A549 (cell line): Measurements from ENCODE around the gene CYP2R1. TPM values are rescaled to one million over a fixed set of nuclear protein-coding genes. Genes with fewer than 3 reads are reported as not detected.
A peak's percentile ranks its signal among the peaks of the same experiment; 100 is the strongest.

Experiments used
- ATAC-seq, 2 experiments: fragments of 200-7000 bp in 1 of 2; fragments of >200 bp in 1 of 2; cut with Nextera tagmentation in 1 of 2; cut with Tn5 transposase in 1 of 2; 3 replicates each; pipeline versions ENCODE4 v1.8.0 to v1.9.1; 2018 to 2020; ENCODE audit warnings: mild to moderate bottlenecking in 1 of 2, moderate library complexity in 1 of 2
- CTCF ChIA-PET: fragments of 300-600 bp; sonication (Branson Sonifier 250); formaldehyde crosslinking; extraction: SDS; loops from one replicate; lab custom pipeline; 2021; ENCODE audit warnings: antibody characterized with exemption, inconsistent platforms; lab: Yijun Ruan, JAX
- POLR2A ChIA-PET: fragments of 350-600 bp; formaldehyde crosslinking; extraction: SDS; loops from one replicate; lab custom pipeline; 2021; ENCODE audit warnings: antibody characterized with exemption, inconsistent platforms; lab: Yijun Ruan, JAX
- DNase-seq, 2 experiments: peaks; one replicate each; pipeline versions ENCODE4 v3.0.0 to v3.0.0-alpha.2; 2011 to 2016; ENCODE audit warnings: low read depth in 1 of 2, low spot score in 1 of 2
- FAIRE-seq: peaks from 2 replicates; lab custom pipeline; 2011; peaks lifted over from hg19 to GRCh38; lab: Jason Lieb, UNC
- H3K27ac ChIP-seq, 2 experiments: fragments of >200 bp; sonication (Bioruptor Twin); formaldehyde crosslinking; 3 replicates each; pipeline ENCODE4 v1.5.1; 2016 to 2017
- H3K4me1 ChIP-seq: fragments of >200 bp; sonication (Bioruptor Twin); formaldehyde crosslinking; 3 replicates; pipeline ENCODE4 v1.6.1; 2016
- H3K4me2 ChIP-seq: fragments of >200 bp; sonication (Bioruptor Twin); formaldehyde crosslinking; 3 replicates; pipeline ENCODE4 v1.6.1; 2016
- H3K4me3 ChIP-seq: fragments of >200 bp; sonication (Bioruptor Twin); formaldehyde crosslinking; 3 replicates; pipeline ENCODE4 v1.5.1; 2016
- H3K9me3 ChIP-seq: fragments of >200 bp; sonication (Bioruptor Twin); formaldehyde crosslinking; 3 replicates; pipeline ENCODE4 v1.6.1; 2016
- BHLHE40 ChIP-seq: IDR thresholded peaks from 2 replicates; pipeline ENCODE4 v1.6.1; 2012; ENCODE audit warnings: low read depth, low read length, inconsistent platforms
- CBX2 ChIP-seq: fragments of 200-600 bp; sonication (generic); IDR thresholded peaks from 2 replicates; pipeline ENCODE4 v1.6.1; 2016; ENCODE audit warnings: low read depth, mild to moderate bottlenecking, borderline replicate concordance
- CBX8 ChIP-seq: fragments of 200-600 bp; sonication (generic); IDR thresholded peaks from 2 replicates; pipeline ENCODE4 v1.6.1; 2016
- CEBPB ChIP-seq, 2 experiments: fragments of >200 bp in 1 of 2; sonication (Bioruptor Twin) in 1 of 2; formaldehyde crosslinking in 1 of 2; IDR thresholded peaks; 2 replicates each; pipeline ENCODE4 v1.6.1; 2012 to 2016
- CHD2 ChIP-seq: fragments of 150-350 bp; IDR thresholded peaks from 2 replicates; pipeline ENCODE4 v1.6.1; 2014; ENCODE audit warnings: low read length; ENCODE audit not compliant: partially characterized antibody
- EHMT2 ChIP-seq: fragments of 200-600 bp; sonication (generic); IDR thresholded peaks from 2 replicates; pipeline ENCODE4 v1.6.1; 2016; ENCODE audit warnings: antibody characterized with exemption, low read depth, mild to moderate bottlenecking, moderate library complexity
- GATA3 ChIP-seq: IDR thresholded peaks from 2 replicates; pipeline ENCODE4 v1.6.1; 2012; ENCODE audit warnings: borderline replicate concordance
- HDAC2 ChIP-seq: fragments of 200-600 bp; sonication (generic); IDR thresholded peaks from 2 replicates; pipeline ENCODE4 v1.6.1; 2016
- HEYL ChIP-seq: fragments of 250-450 bp; sonication (Bioruptor Pico); IDR thresholded peaks from 2 replicates; pipeline ENCODE4 v1.8.0; 2021; ENCODE audit warnings: mild to moderate bottlenecking, moderate library complexity
- KDM5A ChIP-seq: fragments of 200-600 bp; sonication (generic); IDR thresholded peaks from 2 replicates; pipeline ENCODE4 v1.6.1; 2016; ENCODE audit warnings: antibody characterized with exemption, mild to moderate bottlenecking
- MAZ ChIP-seq: fragments of 150-350 bp; IDR thresholded peaks from 2 replicates; pipeline ENCODE4 v1.6.1; 2014; ENCODE audit warnings: antibody characterized with exemption, low read depth, low read length, borderline replicate concordance
- MYC ChIP-seq: IDR thresholded peaks from 2 replicates; pipeline ENCODE4 v1.6.1; 2012; ENCODE audit warnings: mild to moderate bottlenecking, inconsistent platforms, low read length, improper control_type of control experiment, borderline replicate concordance
- PHF8 ChIP-seq: fragments of 200-600 bp; sonication (generic); IDR thresholded peaks from 2 replicates; pipeline ENCODE4 v1.6.1; 2016; ENCODE audit warnings: low read depth, mild to moderate bottlenecking, antibody characterized with exemption, moderate library complexity, borderline replicate concordance
- RCOR1 ChIP-seq: fragments of 150-350 bp; IDR thresholded peaks from 2 replicates; pipeline ENCODE4 v1.6.1; 2014; ENCODE audit warnings: antibody characterized with exemption, low read length, low read depth
- RNF2 ChIP-seq: fragments of 200-600 bp; sonication (generic); IDR thresholded peaks from 2 replicates; pipeline ENCODE4 v1.6.1; 2016; ENCODE audit warnings: low read depth, mild to moderate bottlenecking, antibody characterized with exemption, moderate library complexity, borderline replicate concordance
- TP53 ChIP-seq: fragments of 250-450 bp; sonication (Bioruptor Pico); IDR thresholded peaks from 2 replicates; pipeline ENCODE4 v1.5.0; 2021; ENCODE audit warnings: mild to moderate bottlenecking, moderate library complexity
- WGBS: methylation state at CpG from one replicate; pipeline ENCODE4 v1.1.6; 2017; ENCODE audit errors: missing lambda C conversion rate; 5-methylcytosine and 5-hydroxymethylcytosine counted together
- polyA plus RNA-seq, 4 experiments: library from polyadenylated mRNA; depleted of rRNA in 3 of 4; stranded (reverse); fragments of >200 nt; fragmentation: RNase III in 1 of 4; extraction: RNeasy Plus Mini Kit Qiagen cat#74134 plus additional on column Dnase treatment in 1 of 4; gene quantifications; 2 replicates in 3 of 4; 3 replicates in 1 of 4; pipeline ENCODE4 v1.2.3, GENCODE V29; 2011 to 2017
- TF ChIP-seq, protein P1 (sequence below): fragments of >200 bp; sonication (Bioruptor Twin); formaldehyde crosslinking; IDR thresholded peaks from 3 replicates; pipeline ENCODE4 v1.5.1; 2016
- TF ChIP-seq, protein P2 (sequence below): fragments of 250-450 bp; sonication (Bioruptor Pico); IDR thresholded peaks from 2 replicates; pipeline ENCODE4 v1.5.0; 2021; ENCODE audit warnings: mild to moderate bottlenecking, moderate library complexity, borderline replicate concordance
- TF ChIP-seq, protein P3 (sequence below): fragments of 150-350 bp; IDR thresholded peaks from 2 replicates; pipeline ENCODE4 v1.6.1; 2014; ENCODE audit warnings: low read depth, mild to moderate bottlenecking, low read length
- TF ChIP-seq, protein P4 (sequence below): IDR thresholded peaks from 2 replicates; pipeline ENCODE4 v1.6.1; 2012

CYP2R1 gene
- polyA plus RNA-seq, 2 of the 4 experiments (the other 2 are of a cell fraction), result 16.4 to 37.9 TPM

DNA sequence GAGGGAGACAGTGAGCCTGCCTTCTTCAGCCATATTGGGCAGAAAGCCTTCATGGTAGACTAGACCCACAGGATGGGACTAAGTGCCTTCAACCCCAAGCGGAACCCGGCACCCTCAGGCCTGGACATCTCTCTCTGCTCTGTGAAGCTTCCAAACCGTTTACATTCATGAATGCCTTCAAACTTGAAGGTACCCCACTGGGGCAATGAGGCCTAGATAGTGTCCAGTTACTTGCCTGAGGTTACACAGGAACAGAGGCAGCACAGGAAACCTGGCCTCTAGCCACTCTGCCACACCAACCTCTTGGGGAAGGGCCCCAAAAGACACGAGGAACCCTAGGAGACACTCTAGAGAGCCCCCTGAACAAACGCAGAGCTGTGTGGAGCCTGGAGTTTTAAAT, 14.5 kb upstream of the CYP2R1 start:
- WGBS, result 74% methylated on average over 5 of the region's 5 CpGs
- Histone ChIP-seq H3K4me3 (no peak overlapping the region), H3K27ac (no peak overlapping the region), H3K4me2 (no peak overlapping the region), H3K9me3 (no peaks in the 10 kb centered on the region), H3K4me1 (peaks cover 6% of the 10 kb centered on the region; the same call in 2 of the 3 replicates)
- ATAC-seq (no peak), DNase-seq (no peak), FAIRE-seq (no peak)
- CTCF ChIA-PET, result interaction anchor here (0.7 to 6.4 kb wide), 47 partner anchors 8 to 1707 kb away, joined by 3 to 129 read pairs (median 5); partner anchors contain the start of genes CALCB, CYP2R1, INSC and PSMA1
- POLR2A ChIA-PET, result interaction anchor here (0.7 to 2.6 kb wide), 2 partner anchors 15 to 117 kb away, joined by 4 to 11 read pairs; partner anchors contain the start of gene CYP2R1
- no peak for TF ChIP-seq KDM5A
- no peak for TF ChIP-seq MYC
- TF ChIP-seq, protein P1, sequence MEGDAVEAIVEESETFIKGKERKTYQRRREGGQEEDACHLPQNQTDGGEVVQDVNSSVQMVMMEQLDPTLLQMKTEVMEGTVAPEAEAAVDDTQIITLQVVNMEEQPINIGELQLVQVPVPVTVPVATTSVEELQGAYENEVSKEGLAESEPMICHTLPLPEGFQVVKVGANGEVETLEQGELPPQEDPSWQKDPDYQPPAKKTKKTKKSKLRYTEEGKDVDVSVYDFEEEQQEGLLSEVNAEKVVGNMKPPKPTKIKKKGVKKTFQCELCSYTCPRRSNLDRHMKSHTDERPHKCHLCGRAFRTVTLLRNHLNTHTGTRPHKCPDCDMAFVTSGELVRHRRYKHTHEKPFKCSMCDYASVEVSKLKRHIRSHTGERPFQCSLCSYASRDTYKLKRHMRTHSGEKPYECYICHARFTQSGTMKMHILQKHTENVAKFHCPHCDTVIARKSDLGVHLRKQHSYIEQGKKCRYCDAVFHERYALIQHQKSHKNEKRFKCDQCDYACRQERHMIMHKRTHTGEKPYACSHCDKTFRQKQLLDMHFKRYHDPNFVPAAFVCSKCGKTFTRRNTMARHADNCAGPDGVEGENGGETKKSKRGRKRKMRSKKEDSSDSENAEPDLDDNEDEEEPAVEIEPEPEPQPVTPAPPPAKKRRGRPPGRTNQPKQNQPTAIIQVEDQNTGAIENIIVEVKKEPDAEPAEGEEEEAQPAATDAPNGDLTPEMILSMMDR, result no peak
- TF ChIP-seq TP53 (CRISPR knock-in tag), result no peak
- no peak for TF ChIP-seq CBX8
- TF ChIP-seq CBX2, result no peak
- no peak for TF ChIP-seq PHF8
- TF ChIP-seq GATA3, result no peak
- TF ChIP-seq RNF2, result no peak
- no peak for TF ChIP-seq CHD2
- TF ChIP-seq, protein P2, sequence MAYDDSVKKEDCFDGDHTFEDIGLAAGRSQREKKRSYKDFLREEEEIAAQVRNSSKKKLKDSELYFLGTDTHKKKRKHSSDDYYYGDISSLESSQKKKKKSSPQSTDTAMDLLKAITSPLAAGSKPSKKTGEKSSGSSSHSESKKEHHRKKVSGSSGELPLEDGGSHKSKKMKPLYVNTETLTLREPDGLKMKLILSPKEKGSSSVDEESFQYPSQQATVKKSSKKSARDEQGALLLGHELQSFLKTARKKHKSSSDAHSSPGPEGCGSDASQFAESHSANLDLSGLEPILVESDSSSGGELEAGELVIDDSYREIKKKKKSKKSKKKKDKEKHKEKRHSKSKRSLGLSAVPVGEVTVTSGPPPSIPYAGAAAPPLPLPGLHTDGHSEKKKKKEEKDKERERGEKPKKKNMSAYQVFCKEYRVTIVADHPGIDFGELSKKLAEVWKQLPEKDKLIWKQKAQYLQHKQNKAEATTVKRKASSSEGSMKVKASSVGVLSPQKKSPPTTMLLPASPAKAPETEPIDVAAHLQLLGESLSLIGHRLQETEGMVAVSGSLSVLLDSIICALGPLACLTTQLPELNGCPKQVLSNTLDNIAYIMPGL (CRISPR knock-in tag), result no peak
- no peak for TF ChIP-seq MAZ
- no peak for TF ChIP-seq EHMT2
- TF ChIP-seq HEYL (CRISPR knock-in tag), result no peak
- TF ChIP-seq, protein P3, sequence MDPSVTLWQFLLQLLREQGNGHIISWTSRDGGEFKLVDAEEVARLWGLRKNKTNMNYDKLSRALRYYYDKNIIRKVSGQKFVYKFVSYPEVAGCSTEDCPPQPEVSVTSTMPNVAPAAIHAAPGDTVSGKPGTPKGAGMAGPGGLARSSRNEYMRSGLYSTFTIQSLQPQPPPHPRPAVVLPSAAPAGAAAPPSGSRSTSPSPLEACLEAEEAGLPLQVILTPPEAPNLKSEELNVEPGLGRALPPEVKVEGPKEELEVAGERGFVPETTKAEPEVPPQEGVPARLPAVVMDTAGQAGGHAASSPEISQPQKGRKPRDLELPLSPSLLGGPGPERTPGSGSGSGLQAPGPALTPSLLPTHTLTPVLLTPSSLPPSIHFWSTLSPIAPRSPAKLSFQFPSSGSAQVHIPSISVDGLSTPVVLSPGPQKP, result no peak
- no peak for TF ChIP-seq BHLHE40
- no peak for TF ChIP-seq RCOR1
- no peak for TF ChIP-seq CEBPB (IDR thresholded peaks at IDR 0.05)

DNA sequence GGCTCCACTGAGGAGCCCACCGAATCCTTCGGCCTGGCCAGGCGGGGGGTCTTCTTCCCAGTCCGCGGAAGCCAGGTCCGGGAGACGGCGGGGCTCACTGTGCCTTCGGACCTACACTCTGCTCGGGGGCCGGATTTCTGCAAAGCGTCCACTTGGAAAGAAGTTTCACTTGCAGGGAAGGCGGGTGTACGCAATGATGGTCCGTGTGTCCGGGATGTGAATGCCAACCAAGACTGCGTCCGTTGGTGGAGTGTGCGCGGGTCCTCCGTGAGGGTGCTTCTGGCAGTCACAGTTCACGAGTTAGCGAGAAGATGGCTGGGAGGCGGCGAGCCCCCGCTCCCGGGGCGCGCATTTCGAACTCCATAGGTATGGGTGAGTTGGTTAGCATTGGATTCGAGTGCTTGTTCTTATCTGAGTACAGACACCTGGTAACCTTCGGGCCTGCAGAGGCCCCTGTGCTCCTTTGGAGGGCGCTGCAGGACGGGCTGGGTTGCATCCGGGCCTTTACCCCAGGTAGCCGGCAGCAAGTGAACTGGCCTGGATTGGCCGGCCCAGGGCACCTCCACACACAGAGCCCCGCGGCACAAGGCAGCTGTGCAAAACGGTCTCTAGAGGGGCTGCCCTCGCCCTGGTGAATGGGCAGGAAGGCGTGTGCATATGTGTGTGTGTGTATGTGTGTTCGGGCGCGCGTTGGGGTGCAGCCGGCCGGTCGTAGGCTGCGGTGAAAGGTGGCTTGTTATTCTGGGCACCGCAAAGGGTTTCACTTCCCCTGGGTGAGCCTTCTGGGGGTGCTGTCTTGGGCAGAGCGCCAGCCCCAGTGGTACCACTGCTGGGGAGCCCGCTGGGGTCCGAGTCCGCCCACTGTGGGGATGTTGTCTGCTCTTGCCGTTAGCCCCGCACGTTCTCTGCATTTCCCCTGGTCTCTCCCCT, 13.3 kb upstream of the CYP2R1 start:
- FAIRE-seq (no peak), ATAC-seq (peak; percentile 25 to 43), DNase-seq (peak; percentile 29 to 49)
- ChIA-PET POLR2A (interaction anchor here (0.7 to 0.8 kb wide), 2 partner anchors 14 to 116 kb away, joined by 3 to 4 read pairs; partner anchors contain the start of gene CYP2R1), CTCF (interaction anchor here (0.6 to 6.4 kb wide), 20 partner anchors 12 to 521 kb away, joined by 3 to 129 read pairs (median 4); partner anchors contain the start of genes CALCB and CYP2R1)
- WGBS, result 60% methylated on average over 45 of the region's 58 CpGs
- Histone ChIP-seq H3K27ac (peak overlapping the region; percentile 49 to 86; a peak in 5 of 6 replicates), H3K4me2 (peak overlapping the region; percentile 78), H3K4me1 (peaks cover 6% of the 10 kb centered on the region; the same call in 2 of the 3 replicates), H3K4me3 (peak overlapping the region; percentile 52), H3K9me3 (no peaks in the 10 kb centered on the region)
- TF ChIP-seq, protein P4, sequence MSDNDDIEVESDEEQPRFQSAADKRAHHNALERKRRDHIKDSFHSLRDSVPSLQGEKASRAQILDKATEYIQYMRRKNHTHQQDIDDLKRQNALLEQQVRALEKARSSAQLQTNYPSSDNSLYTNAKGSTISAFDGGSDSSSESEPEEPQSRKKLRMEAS, result 0 out of 2 replicates have a peak, but pooled peaks have one; percentile 0
- TF ChIP-seq HDAC2, result no peak
